Neutrophil (primary cell): ENCODE measurements around the gene SLFN12.

ENCODE experiments used
- H3K27ac ChIP-seq: fragments of 200-600 bp; sonication (generic); 2 replicates; pipeline ENCODE4 v1.5.1; 2016; ENCODE audit warnings: mild to moderate bottlenecking, moderate library complexity
- H3K27me3 ChIP-seq: fragments of 200-600 bp; sonication (generic); 2 replicates; pipeline ENCODE4 v1.6.0; 2016; ENCODE audit warnings: mild to moderate bottlenecking
- H3K36me3 ChIP-seq: fragments of 200-600 bp; sonication (generic); 2 replicates; pipeline ENCODE4 v1.5.1; 2017
- H3K4me1 ChIP-seq, 2 experiments: fragments of 200-600 bp in 1 of 2; sonication (generic) in 1 of 2; 1 replicate in 1 of 2; 2 replicates in 1 of 2; pipeline versions ENCODE4 v1.5.1 to v1.6.1; 2013 to 2016; ENCODE audit warnings: low read depth in 1 of 2, low read length in 1 of 2, mild to moderate bottlenecking in 1 of 2, moderate library complexity in 1 of 2; ENCODE audit not compliant: control insufficient read depth in 1 of 2, insufficient read depth in 1 of 2
- H3K4me3 ChIP-seq, 2 experiments: fragments of 200-600 bp in 1 of 2; sonication (generic) in 1 of 2; 1 replicate in 1 of 2; 2 replicates in 1 of 2; pipeline ENCODE4 v1.5.1; 2013 to 2016; ENCODE audit warnings: low read depth in 1 of 2, low read length in 1 of 2, mild to moderate bottlenecking in 1 of 2, moderate library complexity in 1 of 2
- H3K9me3 ChIP-seq: fragments of 200-600 bp; sonication (generic); 2 replicates; pipeline ENCODE4 v1.5.1; 2016
- TF ChIP-seq, protein P1 (sequence below): fragments of 200-600 bp; sonication (generic); IDR thresholded peaks from 2 replicates; pipeline ENCODE4 v1.5.1; 2016; ENCODE audit warnings: antibody characterized with exemption

The SLFN12 gene

DNA sequence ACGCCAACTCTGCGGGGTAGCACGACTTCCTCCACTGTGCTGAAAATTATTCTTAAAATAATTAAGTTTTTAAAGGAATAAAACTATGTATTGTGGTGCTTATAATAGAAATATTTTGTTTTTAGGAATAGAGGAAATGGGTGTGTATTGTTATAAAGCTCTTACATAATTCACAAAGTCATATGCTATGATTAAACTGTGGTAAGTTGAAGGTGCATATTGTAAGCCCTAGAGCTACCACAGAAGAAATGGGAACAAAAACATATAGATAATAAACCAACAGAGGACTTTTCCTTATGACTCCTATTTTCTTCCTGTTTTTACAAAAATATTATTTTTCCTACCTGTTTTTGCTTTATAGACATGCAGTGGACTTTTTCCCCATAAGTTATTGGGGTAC is 54.6 kb downstream of the SLFN12 start:
- H3K36me3 ChIP-seq, result no peaks in the 10 kb centered on the region
- TF ChIP-seq, protein P1, sequence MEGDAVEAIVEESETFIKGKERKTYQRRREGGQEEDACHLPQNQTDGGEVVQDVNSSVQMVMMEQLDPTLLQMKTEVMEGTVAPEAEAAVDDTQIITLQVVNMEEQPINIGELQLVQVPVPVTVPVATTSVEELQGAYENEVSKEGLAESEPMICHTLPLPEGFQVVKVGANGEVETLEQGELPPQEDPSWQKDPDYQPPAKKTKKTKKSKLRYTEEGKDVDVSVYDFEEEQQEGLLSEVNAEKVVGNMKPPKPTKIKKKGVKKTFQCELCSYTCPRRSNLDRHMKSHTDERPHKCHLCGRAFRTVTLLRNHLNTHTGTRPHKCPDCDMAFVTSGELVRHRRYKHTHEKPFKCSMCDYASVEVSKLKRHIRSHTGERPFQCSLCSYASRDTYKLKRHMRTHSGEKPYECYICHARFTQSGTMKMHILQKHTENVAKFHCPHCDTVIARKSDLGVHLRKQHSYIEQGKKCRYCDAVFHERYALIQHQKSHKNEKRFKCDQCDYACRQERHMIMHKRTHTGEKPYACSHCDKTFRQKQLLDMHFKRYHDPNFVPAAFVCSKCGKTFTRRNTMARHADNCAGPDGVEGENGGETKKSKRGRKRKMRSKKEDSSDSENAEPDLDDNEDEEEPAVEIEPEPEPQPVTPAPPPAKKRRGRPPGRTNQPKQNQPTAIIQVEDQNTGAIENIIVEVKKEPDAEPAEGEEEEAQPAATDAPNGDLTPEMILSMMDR, result no peak
- no peak overlapping the region for H3K27ac ChIP-seq
- no peak overlapping the region for H3K4me3 ChIP-seq
- H3K4me1 ChIP-seq, result peaks cover 12 to 19% of the 10 kb centered on the region in 2 experiments
- no peaks in the 10 kb centered on the region for H3K9me3 ChIP-seq
- no peaks in the 10 kb centered on the region for H3K27me3 ChIP-seq

- no peak overlapping the region for H3K27ac ChIP-seq
- peaks cover 17 to 22% of the 10 kb centered on the region in 2 experiments for H3K4me1 ChIP-seq
- H3K36me3 ChIP-seq, result no peaks in the 10 kb centered on the region
- H3K27me3 ChIP-seq, result no peaks in the 10 kb centered on the region
- no peak overlapping the region for H3K4me3 ChIP-seq
- TF ChIP-seq, protein P1, result no peak
- no peaks in the 10 kb centered on the region for H3K9me3 ChIP-seq
Observed at GRCh38 chr17:35377068-35377467, 55.2 kb downstream of the SLFN12 start.

DNA sequence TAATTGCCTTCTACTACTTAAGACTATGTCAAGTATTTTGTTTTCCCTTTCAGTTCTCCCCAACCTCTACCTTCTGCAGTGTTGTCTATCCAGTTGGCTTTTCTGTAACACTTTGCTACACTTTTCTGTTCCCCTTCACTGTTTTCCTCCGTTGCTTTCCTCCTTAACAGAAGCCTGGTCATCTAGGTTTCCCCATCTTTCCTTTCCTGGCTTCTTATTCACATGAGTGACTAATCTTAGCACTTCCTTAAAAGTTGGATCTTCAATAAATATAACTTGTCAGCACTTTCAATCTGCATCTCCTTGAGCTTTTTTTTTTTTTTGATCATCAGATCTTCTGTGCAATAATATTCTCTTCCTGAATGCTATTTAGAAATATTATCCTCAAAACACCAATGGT is 56.1 kb downstream of the SLFN12 start:
- Histone ChIP-seq H3K9me3 (no peaks in the 10 kb centered on the region), H3K4me3 (no peak overlapping the region), H3K27me3 (no peaks in the 10 kb centered on the region), H3K27ac (peak overlapping the region; percentile 10), H3K36me3 (no peaks in the 10 kb centered on the region), H3K4me1 (peaks cover 17 to 22% of the 10 kb centered on the region in 2 experiments)
- TF ChIP-seq, protein P1, result no peak

GRCh38 chr17:35374766-35375344 is 57.4 kb downstream of the SLFN12 start:
- TF ChIP-seq, protein P1, result no peak
- Histone ChIP-seq H3K27ac (peak overlapping the region; percentile 58), H3K4me3 (peak overlapping the region; percentile 84 to 87), H3K27me3 (no peaks in the 10 kb centered on the region), H3K4me1 (peaks cover 17 to 22% of the 10 kb centered on the region in 2 experiments), H3K36me3 (no peaks in the 10 kb centered on the region), H3K9me3 (no peaks in the 10 kb centered on the region)

DNA sequence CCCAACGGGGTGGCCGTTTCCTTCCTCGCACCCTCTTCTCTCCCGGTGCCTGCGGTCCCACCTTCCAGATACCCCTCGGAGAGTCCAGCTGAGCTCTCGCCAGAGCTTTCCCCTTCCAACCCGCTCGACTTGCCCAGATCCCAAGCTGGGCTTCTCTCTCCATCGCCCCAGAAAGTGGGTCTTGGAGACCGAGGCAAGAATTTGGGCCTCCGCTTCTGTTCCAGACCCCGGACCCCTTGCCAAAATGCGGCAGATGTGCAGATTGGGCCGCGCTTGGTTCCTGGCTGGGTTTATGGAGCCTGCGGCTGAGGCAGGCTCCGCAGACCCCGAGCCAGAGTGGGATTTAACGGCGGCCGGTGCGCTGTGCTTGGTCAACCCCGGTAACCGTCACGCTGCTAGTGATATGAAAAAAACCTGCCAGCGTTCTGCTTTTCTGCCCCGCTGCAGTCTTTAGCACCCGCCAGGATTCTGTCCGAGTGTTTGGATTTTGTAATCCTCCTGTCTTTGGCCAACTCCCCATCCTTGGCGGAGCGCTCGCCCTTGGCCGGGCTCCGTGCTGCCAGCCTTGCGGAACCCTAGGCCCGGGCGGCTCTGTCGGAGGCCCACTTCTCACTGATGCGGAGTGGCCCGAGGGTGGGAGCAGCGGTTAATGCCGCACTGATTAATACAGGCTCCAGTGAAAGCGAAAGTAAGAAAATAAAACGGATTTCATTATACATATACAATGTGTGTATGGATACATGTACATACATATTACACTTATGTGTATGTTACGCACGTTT is 58.1 kb downstream of the SLFN12 start:
- Histone ChIP-seq H3K4me1 (peaks cover 17 to 22% of the 10 kb centered on the region in 2 experiments), H3K36me3 (no peaks in the 10 kb centered on the region), H3K9me3 (no peaks in the 10 kb centered on the region), H3K27ac (peak overlapping the region; percentile 58), H3K27me3 (no peaks in the 10 kb centered on the region), H3K4me3 (peak overlapping the region; percentile 84 to 87)
- TF ChIP-seq, protein P1, result no peak
